ENCODE data around the gene STX7. TPM values are rescaled to one million over a fixed set of nuclear protein-coding genes. Genes with fewer than 3 reads are reported as not detected.

The STX7 gene
- total RNA-seq, 1 donor from 2014 or later = 27.8 TPM

DNA sequence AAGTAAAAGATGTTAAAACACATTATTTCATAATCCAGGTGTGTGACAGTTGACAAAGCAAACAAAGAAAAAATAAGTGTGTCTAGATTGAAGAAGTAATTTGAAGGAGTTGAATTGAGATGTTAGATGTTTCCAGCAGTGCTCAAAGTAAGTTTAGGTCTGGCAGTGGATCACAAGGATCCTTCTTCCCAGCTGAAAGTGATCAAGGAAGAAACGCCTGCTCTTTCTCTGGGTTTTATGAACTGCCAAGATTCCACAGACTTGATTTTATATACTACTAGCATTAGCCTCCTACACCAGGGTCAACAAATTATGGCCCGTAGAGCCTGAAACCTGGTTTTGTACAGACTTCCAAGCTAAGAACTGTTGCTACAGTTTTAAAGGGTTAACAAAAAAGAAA lies 30.3 kb downstream of the STX7 start:
- H2AFZ ChIP-seq (replicated peaks) = no peak overlapping the region
- no peak overlapping the region for H3K27ac ChIP-seq
- peaks cover 5% of the 10 kb centered on the region for H3K36me3 Mint-ChIP-seq
- H3K9ac ChIP-seq = no peak overlapping the region
- no peaks in the 10 kb centered on the region for H3K27me3 Mint-ChIP-seq (ENCODE audit: insufficient read depth, low read depth)
- no peak overlapping the region for H3K27ac Mint-ChIP-seq
- no peaks in the 10 kb centered on the region for H3K9me3 Mint-ChIP-seq
- H3K4me2 ChIP-seq = no peak overlapping the region
- no peaks in the 10 kb centered on the region for H3F3A ChIP-seq (ENCODE audit: low read depth)
- no peaks in the 10 kb centered on the region for H3K9me3 ChIP-seq (ENCODE audit: low read depth)
- H3K27me3 ChIP-seq = no peaks in the 10 kb centered on the region
- no peaks in the 10 kb centered on the region for H3K36me3 ChIP-seq
- H3K4me3 ChIP-seq = no peak overlapping the region
- peaks cover 5% of the 10 kb centered on the region for H4K20me1 ChIP-seq (ENCODE audit: low read depth)
- no peaks in the 10 kb centered on the region for H3K79me2 ChIP-seq (ENCODE audit: low read depth)
- no peaks in the 10 kb centered on the region for H3K4me1 Mint-ChIP-seq
- DNase-seq (ENCODE audit: low spot score) = no peak
- TF ChIP-seq EZH2 (IDR thresholded peaks at IDR 0.05) (no peak), EZH2phosphoT487 (IDR thresholded peaks at IDR 0.05) (no peak)
- TF ChIP-seq, protein P1, sequence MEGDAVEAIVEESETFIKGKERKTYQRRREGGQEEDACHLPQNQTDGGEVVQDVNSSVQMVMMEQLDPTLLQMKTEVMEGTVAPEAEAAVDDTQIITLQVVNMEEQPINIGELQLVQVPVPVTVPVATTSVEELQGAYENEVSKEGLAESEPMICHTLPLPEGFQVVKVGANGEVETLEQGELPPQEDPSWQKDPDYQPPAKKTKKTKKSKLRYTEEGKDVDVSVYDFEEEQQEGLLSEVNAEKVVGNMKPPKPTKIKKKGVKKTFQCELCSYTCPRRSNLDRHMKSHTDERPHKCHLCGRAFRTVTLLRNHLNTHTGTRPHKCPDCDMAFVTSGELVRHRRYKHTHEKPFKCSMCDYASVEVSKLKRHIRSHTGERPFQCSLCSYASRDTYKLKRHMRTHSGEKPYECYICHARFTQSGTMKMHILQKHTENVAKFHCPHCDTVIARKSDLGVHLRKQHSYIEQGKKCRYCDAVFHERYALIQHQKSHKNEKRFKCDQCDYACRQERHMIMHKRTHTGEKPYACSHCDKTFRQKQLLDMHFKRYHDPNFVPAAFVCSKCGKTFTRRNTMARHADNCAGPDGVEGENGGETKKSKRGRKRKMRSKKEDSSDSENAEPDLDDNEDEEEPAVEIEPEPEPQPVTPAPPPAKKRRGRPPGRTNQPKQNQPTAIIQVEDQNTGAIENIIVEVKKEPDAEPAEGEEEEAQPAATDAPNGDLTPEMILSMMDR (IDR thresholded peaks at IDR 0.05) = no peak
- no peak overlapping the region for H3K4me3 Mint-ChIP-seq
- H3K4me1 ChIP-seq = no peaks in the 10 kb centered on the region

DNA sequence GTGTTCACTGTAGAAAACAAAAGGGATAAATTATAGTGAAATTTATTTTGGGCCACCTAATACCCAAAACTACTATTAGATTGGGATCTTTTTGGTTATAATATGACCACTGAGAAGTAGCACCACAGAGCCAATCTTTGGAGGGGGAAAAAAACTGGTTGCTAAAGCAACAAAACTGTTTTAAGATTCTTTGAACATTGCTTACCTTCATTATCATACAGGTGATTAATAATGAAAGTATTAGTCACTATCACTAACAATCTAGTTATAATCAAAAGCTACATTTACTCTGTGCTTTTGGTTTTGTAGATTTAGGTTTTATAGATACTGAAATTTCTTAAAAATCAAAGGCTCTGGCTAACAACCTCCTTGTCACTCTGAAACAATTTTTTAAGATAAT lies 31.7 kb downstream of the STX7 start:
- Histone ChIP-seq H3K79me2 (ENCODE audit: low read depth) (peaks cover 4% of the 10 kb centered on the region), H3K9ac (no peak overlapping the region), H4K20me1 (ENCODE audit: low read depth) (peaks cover 5% of the 10 kb centered on the region), H3F3A (ENCODE audit: low read depth) (no peaks in the 10 kb centered on the region), H3K4me3 (no peak overlapping the region), H3K9me3 (ENCODE audit: low read depth) (no peaks in the 10 kb centered on the region), H3K4me2 (no peak overlapping the region), H3K36me3 (no peaks in the 10 kb centered on the region), H3K27ac (no peak overlapping the region), H2AFZ (replicated peaks) (no peak overlapping the region), H3K27me3 (no peaks in the 10 kb centered on the region), H3K4me1 (no peaks in the 10 kb centered on the region)
- no peak for DNase-seq (ENCODE audit: low spot score)
- TF ChIP-seq EZH2phosphoT487 (IDR thresholded peaks at IDR 0.05) = no peak
- TF ChIP-seq, protein P1 (IDR thresholded peaks at IDR 0.05) = no peak
- TF ChIP-seq EZH2 (IDR thresholded peaks at IDR 0.05) = no peak
- Mint-ChIP-seq H3K4me3 (no peak overlapping the region), H3K27me3 (ENCODE audit: insufficient read depth, low read depth) (no peaks in the 10 kb centered on the region), H3K36me3 (no peaks in the 10 kb centered on the region), H3K4me1 (no peaks in the 10 kb centered on the region), H3K9me3 (no peaks in the 10 kb centered on the region), H3K27ac (no peak overlapping the region)

DNA sequence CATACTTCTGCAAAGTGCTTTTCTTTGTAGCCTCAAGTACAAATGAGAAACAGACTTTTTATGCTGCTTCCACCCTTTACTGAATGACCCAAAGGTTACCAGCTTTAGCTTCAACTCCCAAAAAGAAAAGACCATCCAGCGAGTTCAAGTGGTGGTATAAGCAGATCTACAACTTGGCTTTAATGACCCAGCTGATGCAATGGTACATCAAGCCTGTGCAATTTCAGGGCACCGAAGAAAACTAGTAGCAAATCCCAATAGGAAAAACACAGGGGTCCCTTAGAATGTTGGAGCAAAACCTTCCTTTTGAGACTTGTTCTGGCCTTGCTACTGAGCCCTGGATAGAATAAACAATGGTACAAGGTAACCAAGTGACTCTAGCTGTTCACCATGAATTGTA lies 33.8 kb downstream of the STX7 start:
- Histone ChIP-seq H3K4me1 (no peaks in the 10 kb centered on the region), H3K9me3 (ENCODE audit: low read depth) (no peaks in the 10 kb centered on the region), H3K36me3 (no peaks in the 10 kb centered on the region), H3F3A (ENCODE audit: low read depth) (no peaks in the 10 kb centered on the region), H3K27ac (no peak overlapping the region), H3K27me3 (no peaks in the 10 kb centered on the region), H4K20me1 (ENCODE audit: low read depth) (peaks cover 5% of the 10 kb centered on the region), H3K79me2 (ENCODE audit: low read depth) (peaks cover 4% of the 10 kb centered on the region), H2AFZ (replicated peaks) (no peak overlapping the region), H3K4me3 (no peak overlapping the region), H3K9ac (no peak overlapping the region), H3K4me2 (no peak overlapping the region)
- no peak for DNase-seq (ENCODE audit: low spot score)
- H3K27me3 Mint-ChIP-seq (ENCODE audit: insufficient read depth, low read depth) = no peaks in the 10 kb centered on the region
- no peak overlapping the region for H3K4me3 Mint-ChIP-seq
- H3K27ac Mint-ChIP-seq = no peak overlapping the region
- no peaks in the 10 kb centered on the region for H3K9me3 Mint-ChIP-seq
- TF ChIP-seq EZH2phosphoT487 (IDR thresholded peaks at IDR 0.05) (no peak), EZH2 (IDR thresholded peaks at IDR 0.05) (no peak)
- TF ChIP-seq, protein P1 (IDR thresholded peaks at IDR 0.05) = no peak
- H3K36me3 Mint-ChIP-seq = no peaks in the 10 kb centered on the region
- H3K4me1 Mint-ChIP-seq = no peaks in the 10 kb centered on the region

All from neural progenitor cell (in vitro differentiated cells).